ENCODE data around the gene PANK3. TPM values are rescaled to one million over a fixed set of nuclear protein-coding genes. Genes with fewer than 3 reads are reported as not detected.

The PANK3 gene
- total and polyA plus RNA-seq, 9 of the 15 experiments (the other 6 are each of a cell fraction or from before 2014, with no cell fraction given) = 5.9 to 50.4 (median 29.7) TPM

DNA sequence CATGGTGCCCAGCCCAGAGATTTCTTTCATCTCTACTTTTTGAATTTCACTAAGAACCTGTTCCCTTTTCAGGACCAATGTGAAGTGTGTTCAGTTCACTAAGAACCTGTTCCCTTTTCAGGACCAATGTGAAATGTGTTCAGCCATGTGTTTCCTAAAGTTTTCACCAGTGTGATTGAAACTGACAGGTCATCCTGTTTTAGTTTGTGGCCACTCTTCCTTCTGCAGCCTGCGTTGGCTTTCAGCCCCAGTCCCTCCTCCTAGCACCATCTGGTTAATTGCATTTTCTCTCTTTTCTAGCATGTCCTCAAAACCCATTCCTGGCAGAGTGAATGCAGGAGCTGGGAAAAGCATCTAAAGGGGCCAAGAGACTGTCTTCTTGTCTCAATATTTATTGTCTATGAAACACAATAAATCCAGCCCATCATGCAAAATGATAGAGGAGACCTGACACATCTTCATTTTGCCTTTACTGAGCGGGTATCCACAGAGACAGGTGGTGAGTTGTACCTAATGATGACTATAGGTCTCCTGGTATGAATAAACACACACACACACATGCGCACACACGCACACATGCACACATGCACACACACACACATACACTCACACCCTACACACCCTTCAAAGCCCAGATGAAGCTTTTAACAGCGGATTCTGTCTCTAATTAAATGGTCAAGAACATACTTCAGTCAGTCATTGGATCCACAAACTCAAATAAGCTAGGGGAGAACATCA, 6.1 kb upstream of the PANK3 start:
- H3K27ac ChIP-seq (ENCODE audit: extremely low read depth, low read depth, low read length) = no peak overlapping the region
- no peak for TF ChIP-seq BRD4 (IDR thresholded peaks at IDR 0.05)
- TF ChIP-seq, protein P1, sequence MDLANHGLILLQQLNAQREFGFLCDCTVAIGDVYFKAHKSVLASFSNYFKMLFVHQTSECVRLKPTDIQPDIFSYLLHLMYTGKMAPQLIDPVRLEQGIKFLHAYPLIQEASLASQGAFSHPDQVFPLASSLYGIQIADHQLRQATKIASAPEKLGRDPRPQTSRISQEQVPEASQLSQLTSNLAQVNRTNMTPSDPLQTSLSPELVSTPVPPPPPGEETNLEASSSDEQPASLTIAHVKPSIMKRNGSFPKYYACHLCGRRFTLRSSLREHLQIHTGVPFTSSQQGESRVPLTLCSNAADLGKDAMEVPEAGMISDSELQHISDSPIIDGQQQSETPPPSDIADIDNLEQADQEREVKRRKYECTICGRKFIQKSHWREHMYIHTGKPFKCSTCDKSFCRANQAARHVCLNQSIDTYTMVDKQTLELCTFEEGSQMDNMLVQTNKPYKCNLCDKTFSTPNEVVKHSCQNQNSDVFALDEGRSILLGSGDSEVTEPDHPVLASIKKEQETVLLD (IDR thresholded peaks at IDR 0.05) = no peak
- no peak for TF ChIP-seq ZNF143 (CRISPR knock-in tag; IDR thresholded peaks at IDR 0.05)
- TF ChIP-seq, protein P2, sequence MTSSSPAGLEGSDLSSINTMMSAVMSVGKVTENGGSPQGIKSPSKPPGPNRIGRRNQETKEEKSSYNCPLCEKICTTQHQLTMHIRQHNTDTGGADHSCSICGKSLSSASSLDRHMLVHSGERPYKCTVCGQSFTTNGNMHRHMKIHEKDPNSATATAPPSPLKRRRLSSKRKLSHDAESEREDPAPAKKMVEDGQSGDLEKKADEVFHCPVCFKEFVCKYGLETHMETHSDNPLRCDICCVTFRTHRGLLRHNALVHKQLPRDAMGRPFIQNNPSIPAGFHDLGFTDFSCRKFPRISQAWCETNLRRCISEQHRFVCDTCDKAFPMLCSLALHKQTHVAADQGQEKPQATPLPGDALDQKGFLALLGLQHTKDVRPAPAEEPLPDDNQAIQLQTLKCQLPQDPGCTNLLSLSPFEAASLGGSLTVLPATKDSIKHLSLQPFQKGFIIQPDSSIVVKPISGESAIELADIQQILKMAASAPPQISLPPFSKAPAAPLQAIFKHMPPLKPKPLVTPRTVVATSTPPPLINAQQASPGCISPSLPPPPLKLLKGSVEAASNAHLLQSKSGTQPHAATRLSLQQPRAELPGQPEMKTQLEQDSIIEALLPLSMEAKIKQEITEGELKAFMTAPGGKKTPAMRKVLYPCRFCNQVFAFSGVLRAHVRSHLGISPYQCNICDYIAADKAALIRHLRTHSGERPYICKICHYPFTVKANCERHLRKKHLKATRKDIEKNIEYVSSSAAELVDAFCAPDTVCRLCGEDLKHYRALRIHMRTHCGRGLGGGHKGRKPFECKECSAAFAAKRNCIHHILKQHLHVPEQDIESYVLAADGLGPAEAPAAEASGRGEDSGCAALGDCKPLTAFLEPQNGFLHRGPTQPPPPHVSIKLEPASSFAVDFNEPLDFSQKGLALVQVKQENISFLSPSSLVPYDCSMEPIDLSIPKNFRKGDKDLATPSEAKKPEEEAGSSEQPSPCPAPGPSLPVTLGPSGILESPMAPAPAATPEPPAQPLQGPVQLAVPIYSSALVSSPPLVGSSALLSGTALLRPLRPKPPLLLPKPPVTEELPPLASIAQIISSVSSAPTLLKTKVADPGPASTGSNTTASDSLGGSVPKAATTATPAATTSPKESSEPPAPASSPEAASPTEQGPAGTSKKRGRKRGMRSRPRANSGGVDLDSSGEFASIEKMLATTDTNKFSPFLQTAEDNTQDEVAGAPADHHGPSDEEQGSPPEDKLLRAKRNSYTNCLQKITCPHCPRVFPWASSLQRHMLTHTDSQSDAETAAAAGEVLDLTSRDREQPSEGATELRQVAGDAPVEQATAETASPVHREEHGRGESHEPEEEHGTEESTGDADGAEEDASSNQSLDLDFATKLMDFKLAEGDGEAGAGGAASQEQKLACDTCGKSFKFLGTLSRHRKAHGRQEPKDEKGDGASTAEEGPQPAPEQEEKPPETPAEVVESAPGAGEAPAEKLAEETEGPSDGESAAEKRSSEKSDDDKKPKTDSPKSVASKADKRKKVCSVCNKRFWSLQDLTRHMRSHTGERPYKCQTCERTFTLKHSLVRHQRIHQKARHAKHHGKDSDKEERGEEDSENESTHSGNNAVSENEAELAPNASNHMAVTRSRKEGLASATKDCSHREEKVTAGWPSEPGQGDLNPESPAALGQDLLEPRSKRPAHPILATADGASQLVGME (CRISPR knock-in tag; IDR thresholded peaks at IDR 0.05) = no peak
- TF ChIP-seq, protein P3, sequence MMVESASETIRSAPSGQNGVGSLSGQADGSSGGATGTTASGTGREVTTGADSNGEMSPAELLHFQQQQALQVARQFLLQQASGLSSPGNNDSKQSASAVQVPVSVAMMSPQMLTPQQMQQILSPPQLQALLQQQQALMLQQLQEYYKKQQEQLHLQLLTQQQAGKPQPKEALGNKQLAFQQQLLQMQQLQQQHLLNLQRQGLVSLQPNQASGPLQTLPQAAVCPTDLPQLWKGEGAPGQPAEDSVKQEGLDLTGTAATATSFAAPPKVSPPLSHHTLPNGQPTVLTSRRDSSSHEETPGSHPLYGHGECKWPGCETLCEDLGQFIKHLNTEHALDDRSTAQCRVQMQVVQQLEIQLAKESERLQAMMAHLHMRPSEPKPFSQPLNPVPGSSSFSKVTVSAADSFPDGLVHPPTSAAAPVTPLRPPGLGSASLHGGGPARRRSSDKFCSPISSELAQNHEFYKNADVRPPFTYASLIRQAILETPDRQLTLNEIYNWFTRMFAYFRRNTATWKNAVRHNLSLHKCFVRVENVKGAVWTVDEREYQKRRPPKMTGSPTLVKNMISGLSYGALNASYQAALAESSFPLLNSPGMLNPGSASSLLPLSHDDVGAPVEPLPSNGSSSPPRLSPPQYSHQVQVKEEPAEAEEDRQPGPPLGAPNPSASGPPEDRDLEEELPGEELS (CRISPR knock-in tag; IDR thresholded peaks at IDR 0.05; ENCODE audit: borderline replicate concordance) = no peak
- TF ChIP-seq SIN3A (IDR thresholded peaks at IDR 0.05; ENCODE audit: borderline replicate concordance in 2 of 2, control insufficient read depth in 1 of 2, low read depth in 2 of 2, low read length in 2 of 2) = no peak
- TF ChIP-seq JUN (IDR thresholded peaks at IDR 0.05; ENCODE audit: borderline replicate concordance, low read depth, low read length) = no peak
- no peak for TF ChIP-seq JUN (CRISPR knock-in tag; IDR thresholded peaks at IDR 0.05; ENCODE audit: borderline replicate concordance)
- TF ChIP-seq ZZZ3 (IDR thresholded peaks at IDR 0.05) = no peak
- TF ChIP-seq, protein P4, sequence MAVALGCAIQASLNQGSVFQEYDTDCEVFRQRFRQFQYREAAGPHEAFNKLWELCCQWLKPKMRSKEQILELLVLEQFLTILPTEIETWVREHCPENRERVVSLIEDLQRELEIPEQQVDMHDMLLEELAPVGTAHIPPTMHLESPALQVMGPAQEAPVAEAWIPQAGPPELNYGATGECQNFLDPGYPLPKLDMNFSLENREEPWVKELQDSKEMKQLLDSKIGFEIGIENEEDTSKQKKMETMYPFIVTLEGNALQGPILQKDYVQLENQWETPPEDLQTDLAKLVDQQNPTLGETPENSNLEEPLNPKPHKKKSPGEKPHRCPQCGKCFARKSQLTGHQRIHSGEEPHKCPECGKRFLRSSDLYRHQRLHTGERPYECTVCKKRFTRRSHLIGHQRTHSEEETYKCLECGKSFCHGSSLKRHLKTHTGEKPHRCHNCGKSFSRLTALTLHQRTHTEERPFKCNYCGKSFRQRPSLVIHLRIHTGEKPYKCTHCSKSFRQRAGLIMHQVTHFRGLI (CRISPR knock-in tag; IDR thresholded peaks at IDR 0.05) = no peak

More for the DNA sequence above, 6.1 kb upstream of the PANK3 start:
- Histone ChIP-seq H3K79me2 (ENCODE audit: control insufficient read depth, insufficient read depth, low read length) (peaks cover 2% of the 10 kb centered on the region; the same call in 1 of the 3 replicates), H3K27me3 (ENCODE audit: control insufficient read depth in 2 of 2, insufficient read depth in 2 of 2, low read length in 2 of 2) (peaks cover 12 to 16% of the 10 kb centered on the region in 2 experiments; a peak in 3 of 5 replicates), H3K9me1 (ENCODE audit: control insufficient read depth, insufficient read depth, low read length) (no peaks in the 10 kb centered on the region), H2AFZ (ENCODE audit: low read depth, low read length) (no peak overlapping the region), H3K9ac (ENCODE audit: insufficient read depth in 1 of 2, low read depth in 2 of 2, low read length in 2 of 2) (no peak overlapping the region), H3K4me3 (no peak overlapping the region), H3K4me2 (ENCODE audit: insufficient read depth, low read length) (no peak overlapping the region), H3K4me1 (replicated peaks in 1 of 2; ENCODE audit: control insufficient read depth in 2 of 2, insufficient read depth in 2 of 2, low read length in 2 of 2) (peaks cover 5 to 7% of the 10 kb centered on the region in 2 experiments; a peak in 3 of 5 replicates), H3K9me3 (replicated peaks; ENCODE audit: control insufficient read depth, insufficient read depth, low read depth, low read length) (no peaks in the 10 kb centered on the region), H4K20me1 (replicated peaks; ENCODE audit: control insufficient read depth, insufficient read depth, low read length) (no peaks in the 10 kb centered on the region), H3K36me3 (ENCODE audit: control insufficient read depth, insufficient read depth, low read length) (no peaks in the 10 kb centered on the region)
- intact Hi-C loops (cut with micrococcal nuclease) = no loop called here
- ATAC-seq (no peak), DNase-seq (ENCODE audit: extremely low read depth in 1 of 4, low spot score in 3 of 4) (no peak), FAIRE-seq (no peak)
- 22% methylated on average over 5 of the region's 5 CpGs for WGBS (ENCODE audit: insufficient coverage, low coverage, missing lambda C conversion rate)
- in situ Hi-C loops (cut with MboI) = no loop called here
- POLR2A ChIA-PET = no interaction called here
- BruUV-seq (replicated peaks) = no TSS peak
- CTCF ChIA-PET (ENCODE audit: low intra/inter-chr PET ratio) = no interaction called here

Data from K562 (cell line).